NCI-H1694 (cell line): ENCODE data around the gene LRFN2.

Experiments used
- DNase-seq: peaks from one replicate; lab custom pipeline; 2025; lab: John Stamatoyannopoulos, UW

The LRFN2 gene

DNA sequence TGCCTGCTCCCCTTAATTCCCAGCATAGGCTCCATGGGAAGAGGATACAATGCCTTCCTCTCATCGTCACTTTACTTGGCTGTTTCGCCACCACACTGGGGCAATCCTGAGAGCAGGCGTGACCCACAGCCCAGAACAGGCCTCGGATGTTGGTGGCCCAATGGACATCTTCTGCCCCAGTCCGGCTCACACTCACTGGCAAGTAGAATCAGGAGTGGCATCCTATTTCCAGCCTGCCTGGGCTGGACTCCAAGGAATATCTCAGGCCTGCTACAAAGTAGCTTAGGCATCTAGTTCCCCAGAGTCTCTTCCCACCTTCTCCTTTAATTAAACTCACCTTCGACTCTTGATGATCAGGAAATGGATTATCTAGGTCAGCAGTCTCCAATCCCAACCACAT lies 110.5 kb downstream of the LRFN2 start:
- DNase-seq, result no peak

DNA sequence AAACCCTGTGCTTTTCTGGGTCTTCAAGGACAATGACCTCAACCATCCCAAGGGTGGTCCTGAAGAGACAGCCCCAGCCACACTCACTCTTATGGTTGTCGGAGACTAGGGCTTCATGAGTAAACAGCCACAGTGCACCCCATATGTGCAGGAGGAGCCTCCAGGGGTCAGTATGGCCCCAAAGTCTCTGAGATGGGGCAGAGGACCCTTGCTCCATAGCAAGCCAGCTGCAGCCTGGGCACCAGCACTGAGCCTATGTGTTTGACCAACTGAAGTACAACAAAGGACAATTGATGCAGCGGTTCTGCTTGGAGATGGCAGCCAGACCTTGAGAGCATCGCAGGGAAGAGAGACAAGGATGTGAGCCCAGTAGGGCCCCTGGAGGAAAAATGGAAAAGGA lies 112.2 kb downstream of the LRFN2 start:
- DNase-seq, result no peak

DNA sequence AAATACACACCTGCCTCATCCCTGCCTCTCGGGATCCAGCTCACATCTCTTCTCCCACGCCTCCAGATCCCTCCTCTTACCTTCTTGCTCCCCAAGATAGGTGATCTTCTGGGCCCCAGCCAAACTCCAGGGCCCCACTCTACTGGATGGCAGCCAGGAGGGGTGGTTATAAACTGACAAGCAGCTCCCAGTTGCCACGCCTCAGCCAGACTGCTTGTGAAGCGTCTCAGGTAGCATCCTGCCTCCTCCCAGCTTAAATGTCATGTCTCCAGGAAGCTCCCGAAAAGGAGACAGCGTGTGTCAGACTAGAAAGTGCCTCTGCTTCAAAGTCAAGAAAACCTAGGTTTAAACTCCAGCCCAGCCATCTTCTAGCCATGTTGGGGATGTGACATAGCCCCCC lies 114.1 kb downstream of the LRFN2 start:
- no peak for DNase-seq

DNA sequence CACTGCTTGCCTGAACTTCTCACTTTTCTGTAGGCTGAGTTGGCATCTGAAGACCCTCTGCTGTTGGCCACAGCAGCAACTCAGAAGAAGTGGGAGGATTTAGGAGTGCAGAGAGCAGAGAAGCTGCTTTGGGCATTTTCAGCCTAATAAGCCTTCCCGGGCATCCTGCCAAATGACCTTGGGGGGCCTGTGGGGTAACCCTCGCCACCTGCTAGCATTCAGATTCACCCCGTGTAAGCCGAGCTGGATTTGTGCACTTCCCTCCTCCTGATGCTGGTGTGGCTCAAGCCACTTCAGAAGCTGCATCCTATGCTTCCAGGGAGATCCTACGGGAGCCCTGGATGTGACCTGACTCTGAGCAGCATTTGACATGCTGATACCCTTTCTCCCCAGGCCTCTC lies 114.8 kb downstream of the LRFN2 start:
- DNase-seq, result no peak

DNA sequence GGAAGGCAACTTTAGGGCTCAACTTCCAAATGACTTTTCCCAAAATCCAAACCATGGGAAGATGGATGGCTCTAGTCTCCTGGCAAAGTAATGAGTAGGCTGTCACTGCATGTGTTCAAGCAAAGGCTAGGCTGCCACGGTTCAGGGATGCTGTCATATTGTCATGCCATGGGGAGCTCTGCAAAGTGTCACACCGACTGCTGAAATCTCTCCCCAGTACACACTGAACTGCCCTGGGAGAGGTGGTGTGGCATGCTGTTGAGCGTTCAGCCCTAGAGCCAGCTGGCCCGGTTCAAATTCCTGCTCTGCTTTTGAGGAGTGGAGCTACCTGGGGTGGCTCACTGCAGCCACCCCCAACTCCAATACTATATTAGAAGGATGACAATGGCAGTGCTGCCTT lies 115.9 kb downstream of the LRFN2 start:
- no peak for DNase-seq

DNA sequence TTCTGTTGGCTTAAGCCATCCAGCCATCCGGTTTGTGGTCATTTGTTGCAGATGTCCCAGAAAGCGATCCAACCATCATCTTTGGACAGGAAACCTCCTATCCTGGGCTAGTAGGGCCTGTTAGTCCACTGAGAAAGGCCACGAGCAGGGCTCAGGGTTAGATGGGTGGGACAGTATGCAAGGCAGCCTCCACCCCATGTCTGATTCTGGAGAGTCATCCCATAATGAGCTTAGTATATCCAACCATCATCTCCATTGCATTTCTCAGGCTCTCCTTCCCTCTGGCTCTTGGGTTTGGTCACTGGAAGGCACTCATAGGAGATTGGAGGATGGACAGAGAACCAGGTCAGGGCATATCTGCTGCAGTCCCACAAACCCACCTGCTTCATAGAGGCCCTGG lies 117.8 kb downstream of the LRFN2 start:
- DNase-seq, result no peak

DNA sequence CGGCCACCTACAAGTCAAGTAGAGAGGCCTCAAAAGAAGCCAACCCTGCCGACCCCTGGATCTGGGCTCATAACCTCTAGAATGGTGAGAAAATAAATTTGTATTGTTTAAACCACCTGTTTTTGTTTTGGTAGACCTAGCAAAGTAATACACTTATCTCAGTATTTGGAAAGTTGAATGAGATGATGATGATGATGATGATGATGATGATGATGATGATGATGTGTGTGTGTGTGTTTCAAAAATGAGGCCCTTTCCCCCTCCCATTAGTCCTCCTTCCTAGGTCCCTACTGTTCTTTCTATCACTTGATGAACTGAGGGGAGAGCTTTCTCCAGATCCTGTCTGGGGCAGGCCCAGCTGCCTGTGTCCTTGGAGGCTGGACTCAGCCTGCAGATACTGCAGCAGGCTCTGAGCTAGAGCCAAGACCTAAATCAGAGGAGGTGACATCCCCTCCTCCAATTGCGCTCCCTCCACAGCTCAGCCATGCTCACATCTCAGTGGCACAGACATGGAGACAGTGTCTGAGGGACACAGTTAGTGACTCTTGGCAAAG lies 120.1 kb downstream of the LRFN2 start:
- no peak for DNase-seq

DNA sequence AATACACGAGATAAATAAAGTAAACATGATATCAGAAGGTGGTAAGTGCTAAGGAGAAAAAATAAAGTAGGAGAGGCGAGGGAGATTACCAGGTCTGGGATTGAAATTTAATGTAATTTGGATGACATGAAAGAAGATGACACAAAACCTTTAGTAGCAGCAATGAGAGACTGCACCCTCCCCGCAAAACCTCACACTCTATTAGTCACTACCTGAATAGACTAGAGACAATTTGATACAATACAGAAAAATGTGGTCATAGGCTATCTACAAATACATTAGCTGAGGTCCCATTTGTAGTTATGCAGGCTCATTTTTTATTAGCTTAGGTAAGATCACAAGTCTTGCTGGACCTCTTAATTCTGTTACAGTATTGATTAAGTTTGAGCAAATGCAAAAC lies 125.5 kb downstream of the LRFN2 start:
- no peak for DNase-seq

DNA sequence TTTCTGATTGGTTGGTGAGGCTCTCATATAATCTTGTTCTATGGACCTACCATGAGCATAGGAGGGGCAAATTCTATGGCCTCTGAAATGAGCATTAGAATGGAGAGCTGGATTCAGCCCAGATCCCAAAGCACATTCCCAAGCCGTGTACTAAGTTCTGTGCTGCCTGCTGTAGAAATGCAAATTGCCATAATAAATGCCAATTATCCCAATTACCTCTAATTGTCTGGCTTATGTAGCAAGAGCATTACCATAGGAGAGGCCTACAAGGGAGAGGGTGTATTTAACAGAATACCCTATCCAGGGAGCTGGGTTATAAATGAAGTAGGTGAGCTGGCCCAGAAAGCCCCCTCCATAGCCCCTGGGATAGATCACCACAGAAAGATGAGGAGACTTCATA lies 126.8 kb downstream of the LRFN2 start:
- DNase-seq, result no peak

DNA sequence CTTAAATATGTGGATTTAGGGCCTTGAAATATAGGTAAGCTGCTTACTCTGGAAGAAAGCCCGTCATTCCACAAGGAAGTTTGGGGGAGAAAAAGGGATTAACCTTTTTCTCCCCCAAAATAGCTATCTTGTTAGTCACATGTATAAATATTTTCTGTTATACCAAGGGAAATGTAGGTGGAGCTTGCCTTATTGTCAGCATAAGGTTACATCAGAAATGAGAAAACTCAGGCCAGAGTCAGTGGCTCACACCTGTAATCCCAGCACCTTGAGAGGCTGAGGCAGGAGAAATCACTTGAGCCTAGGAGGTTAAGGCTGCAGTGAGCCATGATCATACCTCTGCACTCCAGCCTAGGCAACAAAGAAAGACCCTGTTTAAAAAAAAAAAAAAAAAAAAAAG lies 129.9 kb downstream of the LRFN2 start:
- no peak for DNase-seq

DNA sequence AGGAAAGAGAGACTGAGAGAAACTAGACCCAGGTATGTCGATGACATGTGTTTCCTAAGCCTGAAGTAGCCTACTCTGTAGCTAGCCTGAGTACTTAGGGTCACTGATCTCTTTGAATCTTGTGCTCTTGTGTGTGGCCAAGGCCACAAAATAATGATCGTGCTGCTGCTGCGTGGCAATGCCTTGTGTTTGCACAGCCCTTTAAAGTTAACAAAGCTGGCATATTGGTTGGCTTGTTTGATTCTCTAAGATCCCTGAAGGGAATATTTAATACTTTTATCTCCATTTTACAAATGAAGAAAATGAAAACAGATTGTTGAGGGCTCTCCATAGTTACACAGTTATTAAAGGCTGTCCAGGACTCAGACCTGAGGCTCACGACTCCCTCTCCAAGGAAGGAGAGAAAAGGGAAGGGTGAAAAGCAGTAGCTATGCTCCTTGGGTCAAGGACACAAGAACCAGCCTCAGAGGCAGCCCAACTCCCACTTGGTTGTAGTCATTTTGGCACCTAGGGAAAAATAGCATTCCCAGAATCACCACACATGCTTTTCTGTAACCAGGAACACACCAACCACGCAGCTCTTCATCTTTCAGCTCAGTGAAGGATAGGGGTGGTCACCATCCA lies 130.7 kb downstream of the LRFN2 start:
- no peak for DNase-seq

DNA sequence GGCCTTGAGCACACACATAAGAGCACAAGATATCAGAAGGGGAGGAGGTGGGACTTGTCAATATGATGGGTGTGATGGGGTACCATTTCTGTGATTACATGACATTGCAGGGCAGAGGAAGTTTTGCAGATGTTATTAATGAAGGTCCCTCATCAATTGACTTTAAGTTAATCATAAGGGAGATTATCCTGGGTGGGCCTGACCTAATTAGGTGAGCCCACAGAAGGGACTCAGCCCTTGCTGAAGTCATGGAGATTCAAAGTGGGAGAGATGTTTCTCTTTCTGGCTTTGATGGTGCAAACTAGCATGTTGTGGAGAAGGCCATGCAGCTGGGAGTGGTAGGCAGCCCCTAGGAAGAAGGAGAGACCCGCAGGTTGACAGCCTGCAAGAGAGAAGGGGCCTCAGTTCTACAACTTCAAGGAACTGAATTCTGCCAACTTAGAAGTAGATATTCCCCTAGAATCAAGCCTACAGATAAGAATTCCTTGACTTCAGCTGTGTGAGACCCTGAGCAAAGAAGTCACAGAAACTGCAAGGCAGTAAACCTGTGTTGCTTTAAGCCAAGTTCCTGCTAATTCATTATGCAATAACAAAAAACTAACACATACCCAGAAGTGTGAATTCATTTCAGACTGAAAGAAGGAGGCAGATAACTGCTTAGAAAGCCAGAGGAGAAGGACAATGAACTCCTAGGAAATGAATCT lies 131.3 kb downstream of the LRFN2 start:
- no peak for DNase-seq

DNA sequence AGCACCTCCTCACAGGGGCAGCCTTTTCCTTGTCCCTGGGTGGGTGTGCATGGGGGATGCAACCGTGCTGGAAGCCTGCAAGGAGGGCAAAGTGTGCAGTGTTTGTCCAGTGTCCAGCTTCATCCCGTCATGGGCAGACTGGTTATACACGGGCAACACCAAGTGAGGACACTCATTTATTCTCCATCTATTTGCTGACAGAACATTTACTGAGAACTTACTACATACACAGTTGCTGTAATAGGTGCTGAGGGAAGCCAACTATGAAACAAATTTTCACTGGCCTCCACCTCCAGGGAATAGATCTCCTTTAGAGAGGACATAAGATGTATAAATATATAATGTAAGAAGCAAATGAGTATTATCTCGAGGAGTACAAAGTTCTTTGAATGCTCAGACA lies 136.7 kb downstream of the LRFN2 start:
- DNase-seq, result no peak

DNA sequence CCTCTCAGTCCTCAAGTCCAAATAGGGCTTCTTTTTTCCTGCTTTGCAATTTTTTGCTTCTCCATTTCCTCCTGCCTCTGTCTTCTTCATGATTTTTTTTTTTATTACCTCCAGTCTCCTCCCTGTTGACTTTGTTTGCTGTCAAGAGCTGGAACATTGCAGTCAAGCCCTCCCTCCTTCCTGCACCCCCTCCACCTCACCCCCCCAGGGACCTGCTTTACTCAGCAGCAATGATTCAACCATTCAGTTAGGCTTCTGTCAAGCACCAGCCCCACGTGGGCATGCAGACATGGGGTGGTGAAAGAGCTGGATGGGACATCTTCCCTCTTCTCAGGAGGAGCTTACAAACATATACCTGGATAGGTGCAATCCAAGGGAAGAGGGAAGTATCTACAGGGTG lies 142.4 kb downstream of the LRFN2 start:
- no peak for DNase-seq

DNA sequence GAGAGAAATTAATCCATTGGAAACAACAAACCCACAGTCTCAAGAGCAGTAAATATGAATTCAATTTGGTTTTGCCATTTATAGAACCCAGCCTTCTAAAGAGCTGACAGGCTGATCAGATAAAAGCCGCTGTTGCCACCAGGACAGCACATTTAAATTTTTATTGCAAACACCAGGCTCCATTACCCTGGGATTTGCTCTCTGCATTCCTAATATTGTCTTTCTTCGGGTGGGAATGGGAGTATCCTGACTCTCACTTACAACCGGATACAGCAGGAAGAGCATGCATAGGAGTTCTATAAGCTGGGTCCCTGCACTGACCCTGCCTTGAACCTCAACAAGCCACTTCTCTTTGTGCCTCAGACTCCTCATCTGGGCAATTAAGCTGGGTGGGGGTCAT lies 142.9 kb downstream of the LRFN2 start:
- DNase-seq, result no peak

DNA sequence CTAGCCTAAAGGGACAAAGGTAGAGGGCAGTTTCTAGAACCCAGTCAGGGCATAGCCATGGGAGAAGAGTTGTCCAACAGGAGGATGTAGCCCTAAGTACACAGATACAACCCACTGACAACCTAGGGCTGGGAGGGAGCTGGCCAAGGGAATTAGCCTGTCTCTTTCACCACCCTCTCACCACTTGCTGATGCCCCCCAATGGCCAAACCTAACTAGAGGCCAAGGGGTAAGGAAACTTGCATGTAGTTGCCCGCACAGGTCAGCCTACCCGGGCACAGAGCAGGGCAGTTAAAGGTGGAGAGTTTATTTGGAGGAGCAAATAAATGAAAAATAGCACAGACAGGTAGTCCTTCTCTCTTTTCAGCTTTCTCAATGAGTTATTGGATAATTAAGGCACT lies 143.3 kb downstream of the LRFN2 start:
- DNase-seq, result no peak

DNA sequence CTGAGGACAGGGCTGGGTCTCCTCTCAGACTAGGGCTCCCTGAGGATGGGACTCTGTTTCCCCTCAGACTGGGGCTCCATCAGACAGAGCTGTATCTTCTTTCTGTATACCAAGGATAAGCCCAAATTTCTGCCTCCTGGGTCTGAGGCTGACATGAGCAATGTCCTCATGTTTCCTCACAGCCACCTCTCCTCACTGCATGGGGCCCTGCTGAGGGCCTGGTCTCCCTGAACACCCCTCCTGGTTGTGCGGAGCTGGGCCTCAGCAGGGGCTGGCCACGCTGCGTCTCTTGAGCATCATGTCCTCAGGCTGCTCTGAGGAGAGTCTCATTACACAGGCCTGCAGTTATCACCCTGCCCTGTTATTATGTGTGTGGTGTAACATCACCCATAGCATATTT lies 144.6 kb downstream of the LRFN2 start:
- DNase-seq, result no peak

DNA sequence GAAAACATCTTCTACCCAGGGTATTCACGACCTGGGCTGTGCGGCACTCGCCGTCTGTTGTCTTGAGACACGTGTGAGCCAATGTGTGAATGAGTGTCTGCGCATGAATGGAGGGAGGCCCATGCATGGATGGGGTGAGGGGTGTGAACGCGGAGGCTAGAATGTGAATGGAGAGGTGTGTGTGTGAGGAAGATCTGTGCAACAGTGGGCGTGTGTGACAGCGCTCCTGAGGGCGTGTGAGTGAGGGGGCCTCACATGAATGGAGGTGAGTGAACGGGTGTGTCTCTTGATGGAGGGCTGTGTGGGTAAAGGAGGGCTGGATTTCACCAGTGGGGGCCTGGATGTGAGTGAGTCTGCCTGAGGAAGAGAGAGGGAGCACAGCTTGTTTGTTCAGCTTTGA lies 146.0 kb downstream of the LRFN2 start:
- no peak for DNase-seq

DNA sequence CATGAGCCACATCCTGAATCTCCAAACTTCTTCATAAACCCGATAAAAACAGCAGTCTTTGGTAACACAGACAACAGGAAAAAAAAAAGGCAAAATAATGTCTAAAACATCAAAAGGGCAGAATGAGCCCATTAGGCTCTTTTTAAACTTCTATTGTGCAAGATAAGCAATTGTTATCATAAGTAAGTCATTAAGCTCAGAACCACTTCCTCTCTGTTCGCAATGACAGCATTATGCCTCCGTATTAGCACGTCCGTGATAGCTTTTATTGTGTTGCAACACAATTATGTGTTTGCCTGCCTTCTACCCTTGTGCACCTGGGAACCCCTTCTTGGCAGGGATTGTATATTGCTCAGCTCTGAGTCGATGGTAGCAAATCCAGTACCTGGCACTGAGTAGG lies 147.1 kb downstream of the LRFN2 start:
- DNase-seq, result no peak

DNA sequence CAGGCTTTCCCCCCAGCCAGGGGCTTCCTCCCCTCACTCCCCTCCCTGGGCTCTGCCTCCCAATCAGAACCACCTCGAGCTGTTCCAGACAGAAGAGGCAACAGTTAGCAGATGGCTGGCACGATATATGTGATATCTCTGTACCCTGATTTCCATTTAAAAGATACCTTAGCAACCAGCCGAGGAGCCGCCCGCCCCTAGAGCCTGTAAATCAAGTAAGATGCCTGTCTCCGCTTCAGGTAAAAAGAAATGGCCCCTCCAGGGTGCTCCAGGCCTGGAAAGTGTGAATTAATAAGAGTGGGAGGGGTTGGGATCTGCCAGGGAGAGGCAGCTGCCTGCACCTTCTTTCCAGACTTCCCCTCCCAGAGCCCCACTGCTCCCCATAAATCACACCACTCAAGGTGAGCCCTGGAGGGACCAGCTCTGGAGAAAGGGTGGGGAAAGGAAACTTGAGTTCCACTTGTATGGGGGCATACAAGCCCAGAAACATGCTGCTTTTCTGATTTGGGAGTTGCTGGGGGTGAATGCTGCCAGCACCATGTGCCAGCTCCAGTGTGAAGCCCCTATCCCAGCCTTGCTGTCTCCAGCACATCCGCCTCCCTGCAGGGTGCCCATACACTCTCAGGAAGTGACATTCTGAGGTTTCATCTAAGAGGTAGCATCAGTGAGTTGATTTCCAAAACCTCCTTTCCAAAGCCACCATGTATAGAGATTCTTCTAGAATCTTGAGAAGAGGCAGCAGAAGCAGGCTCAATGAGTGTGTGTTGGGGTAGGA lies 148.0 kb downstream of the LRFN2 start:
- DNase-seq, result no peak

DNA sequence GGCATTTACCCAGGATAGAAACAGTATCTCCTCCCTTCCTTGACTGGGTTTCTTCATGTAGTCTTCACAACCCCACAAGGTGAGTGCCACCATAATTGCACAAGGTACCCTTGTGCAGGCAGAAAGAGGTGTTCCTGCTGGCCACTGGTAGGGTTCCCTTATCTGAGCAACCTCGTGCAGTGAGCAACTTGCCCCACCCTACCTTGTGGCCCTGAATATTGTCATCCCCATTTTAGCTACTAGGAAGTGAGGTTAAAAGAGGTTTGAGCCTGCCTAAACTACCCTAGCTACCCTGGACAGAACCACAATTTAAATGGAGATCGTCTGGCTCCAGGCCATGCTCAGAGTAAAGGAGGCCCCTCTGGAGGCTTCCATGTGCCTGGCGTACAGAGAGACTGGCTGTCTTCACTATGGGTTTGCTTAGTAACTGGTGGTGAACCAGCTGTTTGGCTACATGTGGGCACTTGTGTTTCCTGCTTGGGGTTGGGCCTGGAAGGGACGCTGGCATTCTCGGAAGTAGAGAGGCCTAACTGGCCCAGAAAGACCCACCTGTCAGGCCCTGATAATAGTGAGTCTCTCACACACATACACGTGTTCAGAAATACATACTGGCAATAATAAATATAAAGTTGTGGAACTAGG lies 148.8 kb downstream of the LRFN2 start:
- DNase-seq, result no peak

DNA sequence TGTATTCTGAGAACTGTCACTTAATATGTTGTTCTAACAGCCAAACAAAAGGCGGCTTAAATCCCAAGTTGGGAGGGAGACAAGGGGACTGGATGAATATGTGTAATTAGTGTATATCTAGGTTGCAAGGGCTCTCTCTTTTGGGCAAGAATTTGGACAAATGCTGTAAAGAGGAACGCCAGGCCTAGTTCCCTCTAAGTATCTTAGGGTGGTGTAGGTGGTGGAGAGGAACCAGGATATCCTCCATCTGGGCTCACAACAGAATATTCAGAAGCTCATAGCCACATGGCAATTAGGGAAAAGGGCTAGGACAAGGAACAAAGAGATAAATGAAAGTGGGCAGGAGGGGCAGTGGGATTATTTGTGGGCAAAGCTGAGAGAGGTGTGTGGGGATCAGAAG lies 149.5 kb downstream of the LRFN2 start:
- DNase-seq, result no peak
